Esophagus muscularis mucosa (tissue), 4 donors: Measurements from ENCODE around the gene MAP2.

Source experiments
- EP300 ChIP-seq: sonication (generic); formaldehyde crosslinking; IDR thresholded peaks from one replicate; pipeline ENCODE4 v1.6.1; 2017; ENCODE audit warnings: antibody characterized with exemption
- POLR2A ChIP-seq: fragments of 450-650 bp; IDR thresholded peaks from one replicate; pipeline ENCODE4 v1.6.1; 2017; ENCODE audit warnings: antibody characterized with exemption, moderate library complexity, mild to moderate bottlenecking, low read depth
- POLR2AphosphoS5 ChIP-seq, 2 donors: sonication (generic); formaldehyde crosslinking; IDR thresholded peaks; one replicate each; pipeline ENCODE4 v1.6.1; 2017; ENCODE audit warnings: antibody characterized with exemption in 2 of 2
- TF ChIP-seq, protein P1 (sequence below), 3 experiments: fragments of 200-600 bp in 2 of 3; fragments of 450-650 bp in 1 of 3; sonication (generic) in 2 of 3; IDR thresholded peaks; one replicate each; pipeline ENCODE4 v1.5.1; 2017 to 2019; ENCODE audit warnings: antibody characterized with exemption in 3 of 3, mild to moderate bottlenecking in 2 of 3, moderate library complexity in 1 of 3

DNA sequence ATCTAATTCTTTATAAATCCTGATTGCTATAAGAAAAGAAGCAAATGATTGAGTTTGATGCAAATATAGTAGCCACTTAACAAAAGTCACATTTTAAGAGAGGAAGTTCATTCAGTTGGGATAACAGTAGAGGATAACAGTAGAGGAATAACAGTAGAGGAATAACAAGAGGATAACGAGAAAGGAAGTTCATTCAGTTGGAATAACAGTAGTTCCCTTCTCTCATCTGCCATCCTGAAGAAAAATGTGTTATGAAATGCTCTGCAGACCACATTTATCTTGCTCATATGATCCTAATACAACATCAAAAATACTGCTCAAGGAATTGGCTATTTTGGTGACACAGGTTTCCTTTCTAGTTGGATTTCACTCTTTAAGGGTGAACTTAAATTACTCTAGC is 242.4 kb downstream of the MAP2 start:
- TF ChIP-seq, protein P1, sequence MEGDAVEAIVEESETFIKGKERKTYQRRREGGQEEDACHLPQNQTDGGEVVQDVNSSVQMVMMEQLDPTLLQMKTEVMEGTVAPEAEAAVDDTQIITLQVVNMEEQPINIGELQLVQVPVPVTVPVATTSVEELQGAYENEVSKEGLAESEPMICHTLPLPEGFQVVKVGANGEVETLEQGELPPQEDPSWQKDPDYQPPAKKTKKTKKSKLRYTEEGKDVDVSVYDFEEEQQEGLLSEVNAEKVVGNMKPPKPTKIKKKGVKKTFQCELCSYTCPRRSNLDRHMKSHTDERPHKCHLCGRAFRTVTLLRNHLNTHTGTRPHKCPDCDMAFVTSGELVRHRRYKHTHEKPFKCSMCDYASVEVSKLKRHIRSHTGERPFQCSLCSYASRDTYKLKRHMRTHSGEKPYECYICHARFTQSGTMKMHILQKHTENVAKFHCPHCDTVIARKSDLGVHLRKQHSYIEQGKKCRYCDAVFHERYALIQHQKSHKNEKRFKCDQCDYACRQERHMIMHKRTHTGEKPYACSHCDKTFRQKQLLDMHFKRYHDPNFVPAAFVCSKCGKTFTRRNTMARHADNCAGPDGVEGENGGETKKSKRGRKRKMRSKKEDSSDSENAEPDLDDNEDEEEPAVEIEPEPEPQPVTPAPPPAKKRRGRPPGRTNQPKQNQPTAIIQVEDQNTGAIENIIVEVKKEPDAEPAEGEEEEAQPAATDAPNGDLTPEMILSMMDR (IDR thresholded peaks at IDR 0.05), result no peak
- TF ChIP-seq EP300 (no peak), POLR2A (no peak), POLR2AphosphoS5 (IDR thresholded peaks at IDR 0.05) (no peak)
